ENCODE data around the gene ARL4A.

DNA sequence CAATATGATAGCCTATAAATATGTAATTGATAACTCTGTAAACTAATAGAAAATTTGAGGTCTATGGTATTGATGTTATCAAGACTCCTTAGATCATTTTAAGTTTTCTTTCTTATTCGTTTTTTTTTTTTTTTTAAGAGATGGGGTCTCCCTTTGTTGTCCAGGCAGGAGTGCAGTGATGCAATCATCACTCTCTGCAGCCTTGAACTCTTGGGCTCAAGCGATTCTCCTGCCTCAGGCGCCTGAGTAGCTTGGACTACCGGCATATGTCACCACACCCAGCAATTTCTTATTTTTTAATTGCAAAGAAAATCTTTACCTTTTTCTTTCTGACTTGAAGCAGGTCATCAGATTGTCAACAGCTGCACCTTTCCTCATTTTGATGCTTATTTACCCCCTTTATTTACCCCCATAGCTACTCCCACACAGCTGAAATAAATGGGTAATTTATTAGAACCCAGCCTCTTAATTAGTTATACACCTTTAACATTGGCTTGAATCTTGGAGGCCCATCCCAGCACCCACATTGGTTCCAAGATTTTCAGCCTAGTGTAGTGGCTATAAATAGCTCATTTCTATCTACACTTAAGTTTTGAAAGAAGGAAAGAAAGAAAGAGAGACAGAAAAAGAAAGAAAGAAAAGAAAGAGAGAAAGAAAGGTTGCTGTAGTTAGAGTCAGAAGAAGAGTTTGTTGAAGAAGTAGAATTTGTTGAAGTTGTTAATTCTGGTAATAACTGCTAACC is 38.3 kb downstream of the ARL4A start:
- TF ChIP-seq, protein P1, sequence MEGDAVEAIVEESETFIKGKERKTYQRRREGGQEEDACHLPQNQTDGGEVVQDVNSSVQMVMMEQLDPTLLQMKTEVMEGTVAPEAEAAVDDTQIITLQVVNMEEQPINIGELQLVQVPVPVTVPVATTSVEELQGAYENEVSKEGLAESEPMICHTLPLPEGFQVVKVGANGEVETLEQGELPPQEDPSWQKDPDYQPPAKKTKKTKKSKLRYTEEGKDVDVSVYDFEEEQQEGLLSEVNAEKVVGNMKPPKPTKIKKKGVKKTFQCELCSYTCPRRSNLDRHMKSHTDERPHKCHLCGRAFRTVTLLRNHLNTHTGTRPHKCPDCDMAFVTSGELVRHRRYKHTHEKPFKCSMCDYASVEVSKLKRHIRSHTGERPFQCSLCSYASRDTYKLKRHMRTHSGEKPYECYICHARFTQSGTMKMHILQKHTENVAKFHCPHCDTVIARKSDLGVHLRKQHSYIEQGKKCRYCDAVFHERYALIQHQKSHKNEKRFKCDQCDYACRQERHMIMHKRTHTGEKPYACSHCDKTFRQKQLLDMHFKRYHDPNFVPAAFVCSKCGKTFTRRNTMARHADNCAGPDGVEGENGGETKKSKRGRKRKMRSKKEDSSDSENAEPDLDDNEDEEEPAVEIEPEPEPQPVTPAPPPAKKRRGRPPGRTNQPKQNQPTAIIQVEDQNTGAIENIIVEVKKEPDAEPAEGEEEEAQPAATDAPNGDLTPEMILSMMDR (IDR thresholded peaks at IDR 0.05) = no peak
- TF ChIP-seq ZFX (IDR thresholded peaks at IDR 0.05; ENCODE audit: borderline replicate concordance) = no peak

Measured in 22Rv1 (cell line).